CD4-positive, alpha-beta T cell treated with Interleukin-10 for 1 hour (primary cell): ENCODE data around the gene PCK1.

ENCODE experiments used
- DNase-seq: peaks from one replicate; pipeline ENCODE4 v3.0.0-alpha.2; 2020

Gene PCK1

GRCh38 chr20:57589728-57590484, 29.0 kb downstream of the PCK1 start:
- no peak for DNase-seq

GRCh38 chr20:57590485-57591288, 29.8 kb downstream of the PCK1 start:
- DNase-seq: no peak

GRCh38 chr20:57591289-57592229, 30.6 kb downstream of the PCK1 start:
- DNase-seq: no peak

- DNase-seq: no peak
Observed at GRCh38 chr20:57592263-57593092, 31.6 kb downstream of the PCK1 start.

- DNase-seq: no peak
Observed at GRCh38 chr20:57593134-57593886, 32.4 kb downstream of the PCK1 start.

- peak; percentile 51 for DNase-seq
Observed at GRCh38 chr20:57594092-57594951, 33.4 kb downstream of the PCK1 start.

- no peak for DNase-seq
Observed at GRCh38 chr20:57595041-57596030, 34.4 kb downstream of the PCK1 start.

- DNase-seq: no peak
Observed at GRCh38 chr20:57596358-57596757, 35.4 kb downstream of the PCK1 start.

GRCh38 chr20:57596998-57597939, 36.4 kb downstream of the PCK1 start:
- peak; percentile 76 for DNase-seq

GRCh38 chr20:57598060-57598459, 37.1 kb downstream of the PCK1 start:
- DNase-seq: no peak

- DNase-seq: no peak
Observed at GRCh38 chr20:57598491-57598890, 37.6 kb downstream of the PCK1 start.

- no peak for DNase-seq
Observed at GRCh38 chr20:57600320-57601210, 39.7 kb downstream of the PCK1 start.

GRCh38 chr20:57601211-57601570, 40.3 kb downstream of the PCK1 start:
- no peak for DNase-seq

- no peak for DNase-seq
Observed at GRCh38 chr20:57601737-57602136, 40.8 kb downstream of the PCK1 start.

GRCh38 chr20:57603120-57603519, 42.2 kb downstream of the PCK1 start:
- no peak for DNase-seq

GRCh38 chr20:57605045-57605444, 44.1 kb downstream of the PCK1 start:
- peak; percentile 59 for DNase-seq

- DNase-seq: no peak
Observed at GRCh38 chr20:57605878-57606277, 45.0 kb downstream of the PCK1 start.
